GM12878 (cell line): ENCODE measurements around the gene BANP. TPM values are rescaled to one million over a fixed set of nuclear protein-coding genes. Genes with fewer than 3 reads are reported as not detected.

Experiments
- ATAC-seq: fragments of 200-7000 bp; cut with Tn5 transposase; 3 replicates; pipeline ENCODE4 v1.9.1; 2020; ENCODE audit warnings: mild to moderate bottlenecking, moderate library complexity
- BruUV-seq: library from RNA; stranded (reverse); fragments of 400-500 nt; replicated peaks from 2 replicates; lab custom pipeline; 2021; lab: Mats Ljungman, UMichigan
- CTCF ChIA-PET: fragments of 300-600 bp; sonication (Branson Sonifier 250); formaldehyde crosslinking; extraction: SDS; loops from one replicate; lab custom pipeline; 2021; ENCODE audit warnings: inconsistent platforms; lab: Yijun Ruan, JAX
- POLR2A ChIA-PET: fragments of 350-600 bp; formaldehyde crosslinking; extraction: SDS; loops from one replicate; lab custom pipeline; 2021; ENCODE audit warnings: inconsistent platforms; lab: Charles Lee
- RAD21 ChIA-PET: fragments of 300-600 bp; sonication (Branson Sonifier 250); formaldehyde crosslinking; loops from one replicate; lab custom pipeline; 2023; ENCODE audit warnings: antibody characterized with exemption; ENCODE audit not compliant: unreplicated experiment; lab: Charles Lee
- SMC1A ChIA-PET: fragments of 300-600 bp; sonication (Branson Sonifier 250); formaldehyde crosslinking; loops from one replicate; lab custom pipeline; 2023; ENCODE audit not compliant: unreplicated experiment, uncharacterized antibody; lab: Charles Lee
- DNase-seq: peaks from one replicate; pipeline ENCODE4 v3.0.0-alpha.2; 2011; ENCODE audit warnings: low read depth, low spot score
- FAIRE-seq: peaks from 3 replicates; lab custom pipeline; 2011; peaks lifted over from hg19 to GRCh38; lab: Jason Lieb, UNC
- H2AFZ ChIP-seq: 2 replicates; pipeline ENCODE4 v1.6.0; 2011; ENCODE audit warnings: low read depth, low read length, control low read depth; ENCODE audit not compliant: control insufficient read depth
- H3K27ac ChIP-seq: 2 replicates; pipeline ENCODE4 v1.5.1; 2011; ENCODE audit warnings: control low read depth; ENCODE audit not compliant: control insufficient read depth, insufficient read depth
- H3K27me3 ChIP-seq, 2 experiments: replicated peaks in 1 of 2; 2 replicates each; pipeline versions ENCODE4 v1.6.0 to v1.6.1; 2011; ENCODE audit warnings: low read length in 1 of 2; ENCODE audit not compliant: control insufficient read depth in 2 of 2, insufficient read depth in 2 of 2
- H3K36me3 ChIP-seq, 2 experiments: 2 replicates each; pipeline ENCODE4 v1.5.1; 2011; ENCODE audit warnings: low read length in 1 of 2; ENCODE audit not compliant: control insufficient read depth in 2 of 2, insufficient read depth in 2 of 2
- H3K4me1 ChIP-seq: 2 replicates; pipeline ENCODE4 v1.6.1; 2011; ENCODE audit warnings: mild to moderate bottlenecking, low read length, moderate library complexity, mixed read lengths; ENCODE audit not compliant: control insufficient read depth, insufficient read depth
- H3K4me2 ChIP-seq: 2 replicates; pipeline ENCODE4 v1.6.0; 2011; ENCODE audit warnings: control low read depth; ENCODE audit not compliant: control insufficient read depth, insufficient read depth
- H3K4me3 ChIP-seq: fragments of 200-600 bp; sonication (generic); 2 replicates; pipeline ENCODE4 v1.5.1; 2016
- H3K79me2 ChIP-seq: 2 replicates; pipeline ENCODE4 v1.6.0; 2011; ENCODE audit warnings: low read length; ENCODE audit not compliant: control insufficient read depth, insufficient read depth
- H3K9ac ChIP-seq: 2 replicates; pipeline ENCODE4 v1.8.0; 2011; ENCODE audit warnings: low read length, control low read depth, mixed read lengths; ENCODE audit not compliant: control insufficient read depth, insufficient read depth
- H3K9me3 ChIP-seq: replicated peaks from 3 replicates; pipeline ENCODE4 v1.5.1; 2011; ENCODE audit warnings: mild to moderate bottlenecking, low read length; ENCODE audit not compliant: control insufficient read depth, insufficient read depth
- H4K20me1 ChIP-seq: 2 replicates; pipeline ENCODE4 v1.6.0; 2011; ENCODE audit not compliant: control insufficient read depth, insufficient read depth
- HDGF ChIP-seq: fragments of 450-650 bp; IDR thresholded peaks from 2 replicates; pipeline ENCODE4 v1.6.1; 2016; ENCODE audit warnings: antibody characterized with exemption
- IKZF1 ChIP-seq: fragments of 450-650 bp; conservative IDR thresholded peaks from 2 replicates; pipeline ENCODE4 v1.6.1; 2017; ENCODE audit warnings: antibody characterized with exemption, mild to moderate bottlenecking
- NFYB ChIP-seq: IDR thresholded peaks from 2 replicates; pipeline ENCODE4 v1.6.1; 2011; ENCODE audit warnings: low read depth, mild to moderate bottlenecking, low read length, improper control_type of control experiment, moderate library complexity; ENCODE audit not compliant: insufficient read depth
- ZBED1 ChIP-seq: IDR thresholded peaks from 2 replicates; pipeline ENCODE4 v1.6.1; 2016; ENCODE audit warnings: borderline replicate concordance
- ZNF207 ChIP-seq: fragments of 450-650 bp; IDR thresholded peaks from 2 replicates; pipeline ENCODE4 v1.6.1; 2014; ENCODE audit warnings: antibody characterized with exemption, mild to moderate bottlenecking, borderline replicate concordance
- ZNF217 ChIP-seq: fragments of 450-650 bp; IDR thresholded peaks from 2 replicates; pipeline ENCODE4 v1.6.1; 2017; ENCODE audit warnings: antibody characterized with exemption, mild to moderate bottlenecking
- WGBS: methylation state at CpG from one replicate; pipeline ENCODE4 v1.1.6; 2016; ENCODE audit warnings: low lambda C conversion rate; ENCODE audit not compliant: insufficient replicate concordance, insufficient coverage; ENCODE audit errors: missing lambda C conversion rate; 5-methylcytosine and 5-hydroxymethylcytosine counted together
- in situ Hi-C: fragments of 300-500 bp; cut with MboI; formaldehyde crosslinking; loops from 9 replicates; pipeline ENCODE4 v1.14.3; 2018; ENCODE audit warnings: mixed read lengths
- intact Hi-C: fragments of 100-400 bp; cut with micrococcal nuclease; formaldehyde crosslinking; loops from one replicate; pipeline ENCODE4 v1.14.2; 2022; ENCODE audit not compliant: unreplicated experiment
- polyA plus RNA-seq, 11 experiments: library from polyadenylated mRNA; depleted of rRNA in 4 of 11; unstranded in 6 of 11; stranded (reverse) in 5 of 11; fragments of >200 nt; fragmentation: Nextera tagmentation in 4 of 11; fragmentation: Illumina TruSeq in 1 of 11; extraction: Ambion mirVana in 4 of 11; extraction: Trizol in 1 of 11; gene quantifications; 1 replicate in 1 of 11; 2 replicates in 10 of 11; pipeline versions ENCODE4 v1.2.1 to v1.2.3, GENCODE V29; 2011 to 2016; ENCODE audit warnings: inconsistent platforms in 2 of 11, missing spikeins in 2 of 11, low read depth in 1 of 11
- total RNA-seq, 4 experiments: library from RNA; depleted of rRNA in 3 of 4; stranded (reverse); fragments of >200 nt in 3 of 4; fragmentation: Illumina TruSeq in 1 of 4; extraction: Trizol in 1 of 4; gene quantifications; 2 replicates each; pipeline versions ENCODE4 v1.2.1 to v1.2.3, GENCODE V29; 2013 to 2021
- TF ChIP-seq, protein P1 (sequence below): fragments of 450-650 bp; formaldehyde crosslinking; IDR thresholded peaks from 2 replicates; pipeline ENCODE4 v1.4.0; 2022; ENCODE audit warnings: mild to moderate bottlenecking, moderate library complexity

BANP gene
- total and polyA plus RNA-seq, 10 of the 15 experiments (the other 5 are each of a cell fraction or from before 2014, with no cell fraction given): 3.9 to 21.9 (median 12.2) TPM

GRCh38 chr16:87968541-87968940 lies 17.3 kb downstream of the BANP start:
- in situ Hi-C loops: loop anchor here (25.0 kb wide), 1 partner anchor 469 kb away; no protein-coding TSS in a partner anchor
- CTCF ChIA-PET: no interaction called here
- RAD21 ChIA-PET: no interaction called here
- intact Hi-C loops: no loop called here
- Histone ChIP-seq H3K36me3 (no peaks in the 10 kb centered on the region), H3K4me1 (no peaks in the 10 kb centered on the region; the same call in 1 of the 2 replicates), H3K27me3 (no peaks in the 10 kb centered on the region), H3K79me2 (peaks cover 14% of the 10 kb centered on the region), H4K20me1 (no peaks in the 10 kb centered on the region), H3K4me2 (no peak overlapping the region), H3K4me3 (no peak overlapping the region), H3K27ac (no peak overlapping the region), H3K9ac (no peak overlapping the region), H2AFZ (no peak overlapping the region), H3K9me3 (peaks cover 9% of the 10 kb centered on the region; the same call in 2 of the 3 replicates)
- ATAC-seq: no peak
- POLR2A ChIA-PET: no interaction called here
- 98% methylated on average over 7 of the region's 7 CpGs for WGBS
- no peak for FAIRE-seq
- no peak for DNase-seq
- BruUV-seq: no TSS peak
- SMC1A ChIA-PET: no interaction called here
- TF ChIP-seq HDGF: no peak
- TF ChIP-seq NFYB: no peak
- TF ChIP-seq ZNF207: no peak
- no peak for TF ChIP-seq ZBED1
- no peak for TF ChIP-seq ZNF217
- TF ChIP-seq, protein P1, sequence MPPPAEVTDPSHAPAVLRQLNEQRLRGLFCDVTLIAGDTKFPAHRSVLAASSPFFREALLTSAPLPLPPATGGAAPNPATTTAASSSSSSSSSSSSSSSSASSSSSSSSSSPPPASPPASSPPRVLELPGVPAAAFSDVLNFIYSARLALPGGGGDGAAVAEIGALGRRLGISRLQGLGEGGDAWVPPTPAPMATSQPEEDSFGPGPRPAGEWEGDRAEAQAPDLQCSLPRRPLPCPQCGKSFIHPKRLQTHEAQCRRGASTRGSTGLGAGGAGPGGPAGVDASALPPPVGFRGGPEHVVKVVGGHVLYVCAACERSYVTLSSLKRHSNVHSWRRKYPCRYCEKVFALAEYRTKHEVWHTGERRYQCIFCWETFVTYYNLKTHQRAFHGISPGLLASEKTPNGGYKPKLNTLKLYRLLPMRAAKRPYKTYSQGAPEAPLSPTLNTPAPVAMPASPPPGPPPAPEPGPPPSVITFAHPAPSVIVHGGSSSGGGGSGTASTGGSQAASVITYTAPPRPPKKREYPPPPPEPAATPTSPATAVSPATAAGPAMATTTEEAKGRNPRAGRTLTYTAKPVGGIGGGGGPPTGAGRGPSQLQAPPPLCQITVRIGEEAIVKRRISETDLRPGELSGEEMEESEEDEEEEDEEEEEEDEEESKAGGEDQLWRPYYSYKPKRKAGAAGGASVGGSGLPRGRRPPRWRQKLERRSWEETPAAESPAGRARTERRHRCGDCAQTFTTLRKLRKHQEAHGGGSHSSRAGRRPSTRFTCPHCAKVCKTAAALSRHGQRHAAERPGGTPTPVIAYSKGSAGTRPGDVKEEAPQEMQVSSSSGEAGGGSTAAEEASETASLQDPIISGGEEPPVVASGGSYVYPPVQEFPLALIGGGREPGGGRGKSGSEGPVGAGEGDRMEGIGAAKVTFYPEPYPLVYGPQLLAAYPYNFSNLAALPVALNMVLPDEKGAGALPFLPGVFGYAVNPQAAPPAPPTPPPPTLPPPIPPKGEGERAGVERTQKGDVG (CRISPR knock-in tag): no peak
- TF ChIP-seq IKZF1: no peak
